Measurements from ENCODE around the gene GLRX3.

Gene GLRX3

DNA sequence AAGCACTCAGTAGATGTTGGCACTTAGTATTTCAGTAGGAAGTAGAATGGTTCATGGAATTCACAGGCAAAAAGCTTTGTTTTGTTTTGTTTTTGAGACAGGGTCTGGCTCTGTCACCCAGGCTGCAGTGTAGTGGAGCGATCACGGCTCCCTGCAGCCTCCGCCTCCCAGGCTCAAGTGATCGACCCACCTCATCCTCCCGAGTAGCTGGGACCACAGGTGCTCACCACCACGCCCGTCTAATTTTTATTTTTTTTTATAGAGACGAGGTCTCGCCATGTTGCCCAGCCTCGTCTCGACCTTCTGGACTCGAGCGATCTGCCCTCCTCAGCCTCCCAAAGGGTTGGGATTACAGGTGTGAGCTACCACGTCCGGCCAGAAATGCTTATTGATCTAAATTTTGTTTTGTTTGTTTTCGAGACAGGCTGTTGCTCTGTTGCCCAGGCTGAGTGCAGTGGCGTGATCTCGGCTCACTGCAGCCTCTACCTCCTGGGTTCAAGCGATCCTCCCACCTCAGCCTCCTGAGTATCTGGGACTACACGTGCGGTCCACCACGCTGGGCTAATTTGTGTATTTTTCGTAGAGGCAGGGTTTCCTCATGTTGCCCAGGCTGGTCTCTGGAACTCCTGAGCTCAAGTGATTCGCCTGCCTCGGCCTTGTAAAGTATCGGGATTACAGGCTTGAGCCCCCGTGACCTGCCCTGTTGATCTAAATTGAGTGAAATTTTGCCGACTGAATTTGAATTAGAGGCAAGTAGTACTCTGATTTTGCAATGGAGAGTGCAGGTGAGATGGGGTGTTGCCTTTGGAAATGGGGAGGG is 1.7 kb downstream of the GLRX3 start:
- DNase-seq (ENCODE audit: low spot score), result no peak

DNA sequence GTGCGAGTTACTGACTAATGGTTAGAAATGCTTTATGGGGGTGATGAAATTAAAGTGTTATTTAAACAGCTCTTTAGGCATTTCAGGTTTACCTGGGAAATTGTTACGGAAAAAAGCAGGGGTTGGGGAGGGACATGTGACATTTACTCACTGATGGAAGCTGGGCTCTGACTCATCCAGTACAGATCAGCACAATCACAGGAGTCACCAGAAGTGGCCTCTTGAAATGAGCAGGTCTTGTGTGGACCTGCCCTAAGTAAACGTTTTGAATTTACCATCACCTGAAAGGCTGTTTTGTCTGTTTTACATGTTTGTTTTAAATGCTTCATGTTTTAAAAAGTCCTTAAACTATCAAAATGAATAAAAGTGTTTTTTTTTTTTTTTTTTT is 2.3 kb downstream of the GLRX3 start:
- peak; percentile 70 for DNase-seq (ENCODE audit: low spot score)

DNA sequence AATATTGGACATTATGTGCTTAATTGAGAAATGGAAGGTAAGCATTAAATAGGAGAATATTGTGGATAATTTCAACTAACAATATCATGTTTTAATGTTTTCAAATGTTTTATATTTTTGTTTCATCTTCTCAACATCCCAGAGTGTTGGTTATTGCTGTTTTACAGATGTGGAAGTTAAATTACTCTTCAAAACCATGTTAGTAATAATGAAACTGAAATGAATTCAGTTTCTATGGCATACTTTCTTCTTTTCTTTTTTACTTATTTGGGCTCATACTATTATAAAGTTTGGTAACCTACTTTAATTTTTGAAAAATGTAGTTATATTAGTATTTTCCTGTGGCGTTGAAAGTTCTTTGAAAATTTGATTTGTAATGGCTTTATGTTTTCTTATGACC is 4.2 kb downstream of the GLRX3 start:
- DNase-seq (ENCODE audit: low spot score), result no peak

DNA sequence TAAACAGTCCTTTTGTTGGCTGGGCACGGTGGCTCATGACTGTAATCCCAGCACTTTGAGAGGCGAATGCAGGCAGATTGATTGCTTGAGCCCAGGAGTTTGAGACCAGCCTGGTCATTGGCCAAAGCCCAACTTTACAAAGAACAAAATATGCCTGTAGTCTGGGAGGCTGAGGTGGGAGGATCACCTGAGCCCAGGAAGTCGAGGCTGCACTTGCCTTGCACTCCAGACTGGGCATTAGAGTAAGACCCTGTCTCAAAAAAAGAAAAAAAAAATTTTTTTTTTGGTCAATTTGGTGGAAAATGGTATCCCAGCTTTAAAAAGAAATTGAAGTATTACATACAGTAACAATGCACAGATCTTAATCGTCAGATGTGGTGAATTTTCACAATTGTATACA is 4.8 kb downstream of the GLRX3 start:
- no peak for DNase-seq (ENCODE audit: low spot score)

DNA sequence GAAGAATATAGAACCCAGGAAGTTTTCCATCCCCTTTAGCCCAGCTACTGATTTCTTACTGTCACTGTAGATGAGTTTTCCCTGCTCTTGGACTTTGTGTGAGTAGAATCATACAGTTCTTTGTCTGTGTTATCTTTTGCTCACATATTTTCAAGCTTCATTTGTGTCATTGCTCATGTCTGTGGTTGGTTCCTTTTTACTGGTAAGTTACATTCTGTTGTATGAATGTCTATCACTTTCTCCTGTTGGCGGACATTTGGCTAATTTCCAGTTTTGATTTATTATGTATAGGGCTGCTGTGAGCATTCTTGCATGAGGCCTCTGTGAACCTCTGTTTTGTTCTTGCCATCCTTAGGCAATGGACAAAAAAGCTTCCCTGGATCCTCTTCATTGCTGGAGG is 5.3 kb downstream of the GLRX3 start:
- no peak for DNase-seq (ENCODE audit: low spot score)

DNA sequence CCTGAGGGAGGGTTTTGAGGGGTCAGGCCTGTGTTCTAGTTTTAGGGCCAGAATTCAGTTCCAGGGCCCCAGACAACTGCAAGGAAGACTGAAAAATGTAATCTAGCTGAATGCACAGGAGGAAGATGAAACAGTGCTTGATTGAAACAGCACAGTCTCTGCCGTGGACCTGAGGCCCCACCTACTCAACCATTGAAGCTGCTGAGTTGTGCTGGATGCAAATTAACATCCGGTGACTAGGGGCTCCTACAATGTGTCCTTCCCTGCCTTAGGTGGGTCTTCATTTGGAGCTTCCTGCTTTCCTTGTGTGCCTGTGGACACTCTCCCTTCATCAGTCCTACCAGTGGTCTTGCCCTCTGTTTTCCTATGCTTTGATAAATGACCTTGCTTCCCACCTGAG is 5.7 kb downstream of the GLRX3 start:
- DNase-seq (ENCODE audit: low spot score), result no peak

DNA sequence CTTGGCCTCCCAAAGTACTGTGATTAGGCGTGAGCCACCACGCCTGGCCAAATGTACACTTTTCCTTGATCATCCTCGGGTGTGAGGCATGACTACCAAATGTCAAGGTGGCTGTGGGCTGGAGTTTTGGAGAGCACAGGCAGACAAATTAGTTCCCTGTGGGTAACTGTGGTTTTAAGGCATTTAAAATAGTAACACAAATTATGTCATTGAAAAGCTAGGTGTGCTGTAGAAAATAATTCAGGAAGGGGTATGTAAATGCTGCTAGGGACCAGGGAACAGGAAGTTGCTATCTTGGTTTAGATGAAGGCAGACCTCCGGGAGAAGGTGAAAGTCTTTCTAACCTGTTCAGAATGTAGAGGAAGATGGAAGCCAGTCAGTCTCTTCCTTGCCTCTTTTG is 9.9 kb downstream of the GLRX3 start:
- no peak for DNase-seq (ENCODE audit: low spot score)

DNA sequence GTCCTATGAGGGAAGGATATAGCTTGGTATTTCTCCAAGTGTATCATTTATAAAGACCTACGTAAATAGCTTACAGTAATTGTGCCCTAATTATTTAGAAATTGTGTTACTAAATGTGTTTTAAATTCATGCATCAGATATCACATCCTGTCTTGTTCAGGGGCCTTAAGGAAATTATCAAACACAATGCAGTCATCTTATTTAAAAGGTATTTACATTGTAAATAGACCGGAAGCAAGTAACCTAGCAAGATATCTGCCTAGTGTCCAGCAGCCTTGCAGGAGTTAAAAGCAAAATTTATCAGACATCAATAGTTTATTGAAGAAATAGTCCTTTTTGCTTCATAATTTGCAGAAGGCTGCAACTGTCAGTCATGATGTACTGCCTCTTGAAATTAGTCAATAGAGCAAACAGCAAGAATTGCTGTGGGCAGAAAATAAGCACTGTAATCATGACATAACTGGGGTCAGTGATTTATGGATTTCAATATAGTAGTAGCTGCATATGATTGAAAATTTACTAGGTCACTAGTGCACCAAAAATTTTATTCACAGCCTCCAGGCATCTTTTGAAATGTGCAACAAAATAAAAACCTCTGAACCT is 23.1 kb downstream of the GLRX3 start:
- DNase-seq (ENCODE audit: low spot score), result no peak

DNA sequence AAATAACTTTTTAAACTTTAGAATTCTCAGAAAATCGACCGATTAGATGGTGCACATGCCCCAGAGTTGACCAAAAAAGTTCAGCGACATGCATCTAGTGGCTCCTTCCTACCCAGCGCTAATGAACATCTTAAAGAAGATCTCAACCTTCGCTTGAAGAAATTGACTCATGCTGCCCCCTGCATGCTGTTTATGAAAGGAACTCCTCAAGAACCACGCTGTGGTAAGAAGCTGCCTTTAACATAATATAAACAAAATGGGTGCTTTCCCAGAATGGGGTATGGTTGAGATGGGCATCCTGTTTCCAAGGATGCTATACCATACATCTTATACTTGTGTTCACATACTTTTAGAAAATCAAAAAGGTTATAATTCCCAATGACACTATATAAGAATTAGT is 24.6 kb downstream of the GLRX3 start:
- DNase-seq (ENCODE audit: low spot score), result no peak

DNA sequence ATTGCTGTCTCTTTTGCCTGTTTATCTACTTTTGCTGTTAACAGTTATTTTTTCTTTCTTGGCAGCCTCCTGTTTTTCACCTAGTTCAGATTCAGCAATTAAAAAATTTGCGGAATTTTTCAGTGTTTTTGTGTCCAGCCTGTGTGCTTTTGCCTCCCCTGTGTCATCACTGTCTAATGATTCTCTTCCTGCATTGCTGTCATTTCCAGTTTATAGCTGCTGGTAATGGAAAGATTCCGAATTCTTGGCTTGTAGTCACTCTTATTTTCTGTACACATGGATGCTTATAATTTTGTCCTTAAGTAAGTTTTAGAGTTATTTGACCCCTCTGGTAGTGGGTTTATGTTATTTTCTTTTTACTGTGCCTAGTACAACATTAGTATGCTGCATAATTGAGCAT is 25.1 kb downstream of the GLRX3 start:
- DNase-seq (ENCODE audit: low spot score), result no peak

DNA sequence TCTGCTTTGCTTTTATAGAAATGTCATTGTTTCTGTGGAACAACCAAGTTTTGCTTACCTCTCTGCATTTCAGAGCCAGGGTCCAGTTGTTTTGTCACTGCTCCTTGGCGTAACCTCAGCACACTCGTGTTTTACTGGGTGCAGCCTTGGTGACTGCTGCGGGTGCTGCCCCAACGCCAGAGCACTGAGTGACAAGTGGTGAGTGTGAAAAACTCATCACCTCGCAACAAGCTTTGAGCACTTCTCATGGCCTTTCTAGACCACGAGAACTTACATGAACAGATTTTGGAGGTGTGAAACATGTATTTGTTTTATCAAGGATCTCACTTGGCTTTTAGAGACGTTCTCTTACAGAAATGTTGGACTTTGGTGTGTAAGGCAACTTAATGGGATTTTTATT is 31.0 kb downstream of the GLRX3 start:
- no peak for DNase-seq (ENCODE audit: low spot score)

DNA sequence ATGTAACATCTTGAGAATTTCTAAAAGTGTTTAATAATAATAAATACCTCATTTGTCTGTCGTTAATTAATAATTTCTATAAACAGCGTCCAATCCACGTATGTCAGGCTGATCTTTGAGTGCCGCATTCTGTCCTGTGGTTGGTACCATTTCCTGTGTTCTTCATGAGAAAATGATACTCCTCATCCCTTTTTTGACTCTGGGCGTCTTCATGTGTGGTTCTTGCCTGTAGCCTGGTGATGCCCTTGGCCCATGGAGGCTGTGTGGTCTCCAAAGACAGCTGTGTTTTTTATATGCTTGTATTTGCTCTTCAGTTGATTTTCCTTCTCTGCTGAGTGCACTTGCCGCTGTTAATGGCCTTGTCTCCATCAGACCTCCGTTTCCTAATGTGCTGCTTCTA is 31.5 kb downstream of the GLRX3 start:
- DNase-seq (ENCODE audit: low spot score), result no peak

DNA sequence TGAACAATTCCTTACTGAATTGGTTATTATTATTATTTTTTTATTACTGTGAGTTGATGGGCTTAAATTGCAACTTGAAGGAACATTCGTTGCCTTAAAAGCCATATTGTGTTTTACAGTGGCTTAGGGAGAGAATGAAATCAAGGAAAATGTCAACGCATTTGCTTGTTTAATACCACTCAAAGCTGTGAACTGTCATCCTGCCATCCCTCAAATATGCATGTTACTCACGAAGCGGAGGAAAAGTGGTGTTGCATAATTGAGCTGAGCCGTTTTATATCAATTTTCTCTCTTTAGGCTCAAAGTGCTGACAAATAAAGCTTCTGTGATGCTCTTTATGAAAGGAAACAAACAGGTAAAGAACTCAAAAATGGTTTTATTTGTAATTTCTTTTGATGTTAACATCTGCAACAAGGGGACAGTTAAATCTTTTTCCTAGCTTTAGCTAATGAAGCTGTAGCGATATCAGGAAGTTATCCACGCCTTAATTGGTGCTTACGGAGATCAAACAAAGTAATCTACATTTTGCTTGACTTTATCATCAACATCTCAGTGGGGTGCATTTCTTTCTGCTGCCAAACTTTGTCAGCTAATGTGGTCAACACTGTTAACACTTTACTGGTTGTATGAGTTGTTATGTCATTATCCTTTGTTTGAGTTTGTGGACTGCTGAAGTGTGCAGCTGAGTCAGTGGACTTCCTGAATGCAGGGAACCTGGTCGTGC is 33.1 kb downstream of the GLRX3 start:
- no peak for DNase-seq (ENCODE audit: low spot score)

DNA sequence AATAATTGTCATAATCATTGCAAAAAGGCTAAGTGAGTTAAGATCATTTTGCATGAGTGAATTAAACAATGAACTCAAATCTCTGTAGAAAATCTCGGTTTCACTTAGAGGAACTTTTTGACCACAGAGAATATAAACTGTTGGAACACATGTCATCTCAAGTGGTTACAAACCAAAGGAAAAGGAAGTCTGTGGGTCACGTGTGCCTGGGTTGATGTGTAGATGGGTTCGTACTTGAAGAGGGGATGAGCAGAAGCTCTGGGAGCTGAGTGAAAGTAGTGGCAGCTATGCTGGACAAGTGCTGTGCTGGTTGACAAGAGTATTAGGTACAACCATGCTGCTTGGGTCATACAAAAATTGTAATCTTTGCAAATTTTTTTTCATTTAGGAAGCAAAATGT is 35.0 kb downstream of the GLRX3 start:
- DNase-seq (ENCODE audit: low spot score), result no peak

DNA sequence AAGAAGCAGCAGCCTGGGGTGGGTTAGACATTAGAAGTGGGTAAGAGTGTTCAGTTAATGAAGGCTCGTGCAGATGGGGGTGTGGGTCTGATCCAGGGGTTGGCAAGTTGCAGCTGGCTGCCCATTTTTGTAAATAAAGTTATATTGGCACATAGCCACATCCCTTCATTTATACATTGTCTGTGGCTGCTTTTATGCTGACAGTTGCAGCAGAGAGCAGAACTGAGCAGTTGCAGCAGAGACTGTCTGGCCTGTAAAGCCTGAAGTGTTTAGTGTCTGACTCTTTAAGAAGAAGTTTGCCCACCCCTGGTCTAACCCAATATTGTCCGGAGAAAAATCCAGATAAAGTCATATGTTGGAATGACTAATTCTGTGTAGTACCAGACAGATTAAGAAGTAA is 38.1 kb downstream of the GLRX3 start:
- no peak for DNase-seq (ENCODE audit: low spot score)

DNA sequence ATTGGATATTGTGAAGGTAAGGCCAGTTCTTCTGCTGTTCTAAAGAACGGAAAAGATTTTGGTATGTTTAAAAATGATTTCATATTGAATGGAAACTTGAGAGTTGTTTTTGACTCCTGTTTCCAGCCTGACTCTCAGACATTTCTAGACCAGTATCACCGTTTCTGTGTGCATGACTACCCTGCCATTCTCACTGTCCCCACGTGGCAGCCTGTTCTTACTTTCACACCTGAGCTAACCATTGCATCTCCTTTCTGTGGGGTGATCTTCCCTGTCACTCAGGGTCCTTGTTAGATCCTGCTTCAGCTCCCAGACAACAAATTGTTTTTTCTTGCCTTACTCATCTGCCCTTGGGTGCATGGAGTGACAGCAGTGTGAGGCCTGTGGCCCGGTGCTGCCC is 38.9 kb downstream of the GLRX3 start:
- no peak for DNase-seq (ENCODE audit: low spot score)

DNA sequence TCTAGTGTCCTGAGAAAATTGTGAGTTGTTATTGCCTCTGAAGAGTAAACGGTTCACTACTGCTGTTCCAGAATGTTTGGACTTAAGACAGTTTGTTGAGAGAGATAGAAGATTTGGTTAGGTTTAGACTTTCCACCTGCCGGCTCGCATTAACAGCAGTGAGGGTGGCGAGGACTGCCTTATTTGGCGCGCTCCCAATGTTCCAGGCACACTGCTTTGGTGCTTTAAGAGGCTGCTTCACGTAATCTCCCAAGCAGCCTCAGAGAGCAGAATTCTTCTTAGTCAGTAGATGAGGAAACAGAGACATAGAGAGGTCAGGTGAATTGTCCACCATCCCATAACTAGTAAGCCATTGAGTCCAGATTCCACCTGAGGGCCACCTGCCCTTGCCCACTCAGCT is 41.1 kb downstream of the GLRX3 start:
- no peak for DNase-seq (ENCODE audit: low spot score)

DNA sequence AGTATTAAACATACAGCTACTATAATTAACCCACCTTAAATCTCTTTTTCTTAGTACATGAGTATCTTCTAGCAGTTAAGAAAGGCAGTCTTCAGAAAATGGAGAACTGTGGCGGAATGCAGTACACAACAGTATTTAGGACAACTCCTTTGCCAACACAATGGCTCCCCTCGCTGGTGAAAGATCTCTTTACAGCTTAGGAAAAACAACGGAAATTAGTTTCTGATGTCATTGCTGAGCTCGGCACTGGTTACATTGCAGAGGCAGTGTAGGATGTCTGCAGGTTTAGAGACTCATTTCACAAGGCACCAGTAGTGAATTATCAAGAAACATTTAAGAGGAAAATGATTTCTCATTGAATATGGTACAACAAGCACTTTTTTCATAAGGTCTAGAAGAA is 43.4 kb downstream of the GLRX3 start:
- DNase-seq (ENCODE audit: low spot score), result peak; percentile 21

DNA sequence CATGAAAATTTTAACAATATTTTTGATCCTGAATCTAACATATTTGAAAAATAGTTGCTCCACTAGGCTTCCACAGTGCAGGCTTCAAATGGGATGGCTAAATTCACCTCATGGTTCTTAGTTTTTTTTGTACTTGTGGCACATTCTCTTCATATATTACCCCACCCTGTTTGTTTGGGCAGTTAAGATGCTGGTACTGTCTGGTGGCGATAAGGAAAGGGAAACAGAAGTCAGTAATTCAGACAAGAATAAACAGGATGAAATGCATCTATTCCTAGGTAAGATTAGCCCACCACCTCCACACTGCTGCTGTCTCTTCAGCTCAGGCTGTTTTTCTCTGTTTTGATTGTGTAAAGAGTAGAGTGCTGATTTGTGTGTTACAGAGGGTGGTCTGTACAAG is 44.2 kb downstream of the GLRX3 start:
- DNase-seq (ENCODE audit: low spot score), result no peak

DNA sequence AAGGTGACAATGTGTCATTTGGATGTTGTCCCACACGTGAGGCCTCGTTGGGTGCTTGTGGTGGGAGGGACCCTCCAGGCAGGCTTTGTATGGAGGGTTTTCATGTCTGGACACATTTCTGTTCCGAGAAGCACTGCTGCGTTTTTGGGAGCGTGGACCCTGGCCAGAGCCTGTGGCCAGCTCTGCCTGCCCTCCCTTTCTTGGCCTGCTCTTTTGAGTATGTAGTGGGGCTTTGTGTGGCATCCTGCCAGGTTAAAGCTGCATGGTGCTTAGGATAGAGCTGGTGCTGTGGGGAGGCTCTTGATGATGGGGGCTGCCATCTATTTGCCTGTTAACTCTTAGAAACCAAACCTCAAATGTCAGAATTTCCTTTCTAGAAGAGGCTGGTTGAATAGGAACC is 45.7 kb downstream of the GLRX3 start:
- DNase-seq (ENCODE audit: low spot score), result no peak

DNA sequence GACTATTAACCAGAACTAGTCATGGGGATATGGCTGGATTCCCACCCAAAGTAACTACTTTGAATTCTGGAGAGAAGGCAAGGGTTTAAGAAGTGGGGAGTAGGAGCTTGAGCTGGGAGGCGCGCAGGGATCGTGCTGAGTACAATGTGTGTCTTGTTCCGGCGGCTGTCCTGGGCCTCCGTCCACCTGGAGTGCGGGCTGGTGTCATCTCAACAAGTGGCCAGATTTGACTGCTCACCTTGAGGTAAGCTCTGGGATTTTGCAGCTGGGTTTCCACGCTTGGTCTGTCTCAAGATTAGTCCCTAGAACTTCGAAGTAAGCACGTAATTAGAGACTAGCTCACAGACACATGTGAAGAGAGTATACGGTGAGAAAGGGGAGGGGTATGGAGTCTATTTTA is 49.4 kb downstream of the GLRX3 start:
- DNase-seq (ENCODE audit: low spot score), result no peak

DNA sequence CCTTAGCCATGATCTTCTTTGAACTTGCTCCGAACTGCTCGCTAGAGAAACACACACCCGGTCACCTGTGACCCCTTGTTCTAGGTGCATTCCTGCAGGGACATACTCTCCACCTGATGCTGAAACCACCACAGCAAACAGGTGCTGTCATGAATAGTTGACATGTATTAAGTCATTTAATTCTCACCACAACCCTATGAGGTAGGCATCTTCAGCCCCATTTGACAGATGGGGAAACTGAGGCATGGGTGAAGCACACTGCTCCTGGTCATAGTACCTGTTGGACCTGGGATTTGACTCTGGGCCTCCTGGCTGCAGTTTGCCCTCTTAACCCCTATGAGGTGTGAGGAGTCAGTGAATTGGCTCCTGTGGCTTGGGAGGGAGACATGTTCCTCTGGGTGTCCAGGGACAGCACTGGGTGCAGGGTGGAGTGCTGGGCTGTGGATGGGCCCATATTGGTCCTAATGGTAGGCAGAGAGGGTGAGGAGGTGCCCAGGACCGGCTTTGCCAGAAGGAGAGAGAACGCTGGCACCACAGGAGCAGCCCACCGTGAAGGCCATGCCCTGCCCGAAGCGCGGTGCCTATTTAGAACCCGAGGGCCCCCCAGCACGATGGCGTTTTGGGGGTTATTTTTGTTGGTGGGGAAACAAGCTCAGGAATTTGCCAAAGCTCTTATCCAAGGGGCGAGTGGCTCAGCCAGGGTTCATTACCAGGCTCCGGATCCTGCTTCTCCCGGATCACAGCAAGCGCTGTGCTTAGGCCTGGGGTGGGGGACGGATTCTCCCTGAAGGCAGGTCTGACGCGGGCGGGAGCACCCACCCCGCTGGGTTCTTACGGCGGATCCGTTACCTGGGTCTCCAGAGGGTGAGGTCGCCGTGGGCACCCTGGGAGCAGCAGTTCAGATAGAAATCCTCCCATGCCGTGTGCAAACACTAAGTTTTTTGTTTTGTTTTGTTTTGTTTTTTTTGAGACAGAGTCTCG is 52.3 kb downstream of the GLRX3 start:
- DNase-seq (ENCODE audit: low spot score), result no peak

Data from SW480 (cell line).